IPS DF 19.7 (cell line): ENCODE measurements around the gene SLC19A2.

Source experiments
- DNase-seq: peaks from one replicate; pipeline ENCODE4 v3.0.0-alpha.2; 2013; ENCODE audit warnings: low read depth, low spot score

The SLC19A2 gene

GRCh38 chr1:169474302-169474995 lies 11.3 kb downstream of the SLC19A2 start:
- DNase-seq: no peak

- DNase-seq: no peak
These were observed 12.4 kb downstream of the SLC19A2 start for GRCh38 chr1:169473347-169473746.

- no peak for DNase-seq
These were observed 13.0 kb downstream of the SLC19A2 start for GRCh38 chr1:169472738-169473137.

- DNase-seq: no peak
These were observed 16.8 kb downstream of the SLC19A2 start for GRCh38 chr1:169468982-169469381.

GRCh38 chr1:169466259-169467230 lies 19.2 kb downstream of the SLC19A2 start:
- DNase-seq: no peak

- no peak for DNase-seq
These were observed 20.5 kb downstream of the SLC19A2 start for GRCh38 chr1:169465281-169465680.

- no peak for DNase-seq
These were observed 23.4 kb downstream of the SLC19A2 start for GRCh38 chr1:169462385-169462784.

- DNase-seq: no peak
These were observed 24.2 kb downstream of the SLC19A2 start for GRCh38 chr1:169461390-169462000.

- no peak for DNase-seq
These were observed 25.4 kb downstream of the SLC19A2 start for GRCh38 chr1:169460191-169460833.

- no peak for DNase-seq
These were observed 28.3 kb downstream of the SLC19A2 start for GRCh38 chr1:169457443-169457842.

- no peak for DNase-seq
These were observed 29.7 kb downstream of the SLC19A2 start for GRCh38 chr1:169456029-169456428.

GRCh38 chr1:169452921-169453320 lies 32.8 kb downstream of the SLC19A2 start:
- DNase-seq: no peak

- no peak for DNase-seq
These were observed 34.4 kb downstream of the SLC19A2 start for GRCh38 chr1:169451218-169451824.

- DNase-seq: no peak
These were observed 41.8 kb downstream of the SLC19A2 start for GRCh38 chr1:169443923-169444322.

- peak; percentile 82 for DNase-seq
These were observed 58.6 kb downstream of the SLC19A2 start, which contains the start of gene CCDC181 for GRCh38 chr1:169427081-169427641. Gene CCDC181 (minus strand): TSS chr1:169427474. CDS start chr1:169424927, 2,547 bp downstream.

- no peak for DNase-seq
These were observed 59.5 kb downstream of the SLC19A2 start for GRCh38 chr1:169426174-169426705.

- DNase-seq: no peak
These were observed 64.4 kb downstream of the SLC19A2 start for GRCh38 chr1:169421309-169421708.

- no peak for DNase-seq
These were observed 70.8 kb downstream of the SLC19A2 start for GRCh38 chr1:169414952-169415351.
